Heart left ventricle (tissue), 13 donors: ENCODE data around the gene GALNT9.

Source experiments
- POLR2A ChIP-seq, 2 donors: fragments of 450-650 bp; IDR thresholded peaks; one replicate each; pipeline ENCODE4 v1.6.1; 2017; ENCODE audit warnings: antibody characterized with exemption in 2 of 2, mild to moderate bottlenecking in 2 of 2, moderate library complexity in 2 of 2
- TF ChIP-seq, protein P1 (sequence below), 12 donors: fragments of 200-600 bp; sonication (generic) in 4 of 12; IDR thresholded peaks; one replicate each; pipeline versions ENCODE4 v1.5.0 to v1.8.0; 2018 to 2022; ENCODE audit warnings: antibody characterized with exemption in 12 of 12, mild to moderate bottlenecking in 5 of 12
- donor health status: ischemic (EF 13 %, LVEDD 7.1; RV severe dilation, severe dysfunction).
- donor health status: DM: no; HTN: yes; CAD: no.
- donor health status: DM: no; HTN: no; CAD: no.
- donor health status: ischemic (EF 25% LVEDD 6.9; RV normal size, moderate dysfunction).
- donor health status: ischemic (EF 25% LVEDD 5.7; RV mildly dilated, moderate dysfunction).
- donor health status: ischemic (EF 35%, LVEDD 5.7; RV mildly dilated, moderate dysfunction).
- donor health status: nonischemic (EF 11% LVEDD 7.7; RV severe dilation, severe dysfunction).
- donor health status: DM: yes; HTN: yes; CAD: no.
- donor health status: PGD.
- donor health status: ischemic (EF 29% LVEDD 5.4; RV normal size, mild dysfunction).
- donor health status: nonischemic (EF 23%, LVEDD 6.1; RV moderate dilation, normal function).

DNA sequence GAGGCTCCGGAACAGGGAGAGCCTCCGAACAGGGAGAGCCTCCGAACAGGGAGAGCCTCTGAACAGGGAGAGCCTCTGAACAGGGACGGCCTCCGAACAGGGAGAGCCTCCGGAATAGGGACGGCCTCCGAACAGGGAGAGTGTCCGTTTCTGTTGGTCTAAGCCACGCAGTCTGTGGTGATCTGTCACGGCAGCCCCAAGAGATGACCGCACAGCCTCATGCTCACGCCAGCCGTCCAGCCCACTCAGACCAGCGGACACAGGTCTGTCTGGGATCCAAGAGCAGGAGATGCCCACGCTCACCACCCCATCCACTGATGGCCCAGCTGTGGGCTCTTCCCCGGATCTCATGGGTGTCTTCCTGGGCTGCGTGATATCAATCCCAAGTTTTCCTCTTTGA lies 33.3 kb downstream of the GALNT9 start:
- TF ChIP-seq POLR2A (IDR thresholded peaks at IDR 0.05), result no peak
- TF ChIP-seq, protein P1, sequence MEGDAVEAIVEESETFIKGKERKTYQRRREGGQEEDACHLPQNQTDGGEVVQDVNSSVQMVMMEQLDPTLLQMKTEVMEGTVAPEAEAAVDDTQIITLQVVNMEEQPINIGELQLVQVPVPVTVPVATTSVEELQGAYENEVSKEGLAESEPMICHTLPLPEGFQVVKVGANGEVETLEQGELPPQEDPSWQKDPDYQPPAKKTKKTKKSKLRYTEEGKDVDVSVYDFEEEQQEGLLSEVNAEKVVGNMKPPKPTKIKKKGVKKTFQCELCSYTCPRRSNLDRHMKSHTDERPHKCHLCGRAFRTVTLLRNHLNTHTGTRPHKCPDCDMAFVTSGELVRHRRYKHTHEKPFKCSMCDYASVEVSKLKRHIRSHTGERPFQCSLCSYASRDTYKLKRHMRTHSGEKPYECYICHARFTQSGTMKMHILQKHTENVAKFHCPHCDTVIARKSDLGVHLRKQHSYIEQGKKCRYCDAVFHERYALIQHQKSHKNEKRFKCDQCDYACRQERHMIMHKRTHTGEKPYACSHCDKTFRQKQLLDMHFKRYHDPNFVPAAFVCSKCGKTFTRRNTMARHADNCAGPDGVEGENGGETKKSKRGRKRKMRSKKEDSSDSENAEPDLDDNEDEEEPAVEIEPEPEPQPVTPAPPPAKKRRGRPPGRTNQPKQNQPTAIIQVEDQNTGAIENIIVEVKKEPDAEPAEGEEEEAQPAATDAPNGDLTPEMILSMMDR (IDR thresholded peaks at IDR 0.05), result no peak
